HepG2 (cell line): ENCODE results near the gene BCL2L11. TPM values are rescaled to one million over a fixed set of nuclear protein-coding genes. Genes with fewer than 3 reads are reported as not detected.

Experiments used
- ATAC-seq: fragments of 200-7000 bp; cut with Tn5 transposase; 3 replicates; pipeline ENCODE4 v1.9.1; 2020; ENCODE audit warnings: mild to moderate bottlenecking, moderate library complexity
- BruUV-seq: library from RNA; stranded (reverse); fragments of 400-500 nt; replicated peaks from 2 replicates; lab custom pipeline; 2021; lab: Mats Ljungman, UMichigan
- CTCF ChIA-PET: fragments of 300-600 bp; formaldehyde crosslinking; extraction: SDS; loops from one replicate; lab custom pipeline; 2021; ENCODE audit warnings: low total read pairs, inconsistent platforms, low intra/inter-chr PET ratio; lab: Yijun Ruan, JAX
- POLR2A ChIA-PET: fragments of 350-600 bp; sonication (Branson Sonifier 250); formaldehyde crosslinking; loops from one replicate; lab custom pipeline; 2020; ENCODE audit warnings: antibody characterized with exemption, inconsistent platforms; lab: Yijun Ruan, JAX
- DNase-seq: peaks from one replicate; pipeline ENCODE4 v3.0.0-alpha.2; 2015; ENCODE audit warnings: low spot score
- FAIRE-seq: peaks from 3 replicates; lab custom pipeline; 2011; peaks lifted over from hg19 to GRCh38; lab: Jason Lieb, UNC
- H2AFZ ChIP-seq: one replicate; pipeline ENCODE4 v1.6.1; 2011; ENCODE audit warnings: low read length, inconsistent platforms
- H3K27ac ChIP-seq: fragments of 300-600 bp; 3 replicates; pipeline ENCODE4 v1.8.0; 2011; ENCODE audit warnings: mixed run types, mild to moderate bottlenecking, mixed read lengths, low read length, inconsistent platforms; ENCODE audit not compliant: insufficient read depth; ENCODE audit errors: extremely low read length
- H3K27me3 ChIP-seq, 2 experiments: fragments of 200-600 bp in 1 of 2; 2 replicates in 1 of 2; 3 replicates in 1 of 2; pipeline versions ENCODE4 v1.6.0 to v1.8.0; 2011; ENCODE audit warnings: low read length in 2 of 2, mild to moderate bottlenecking in 2 of 2, moderate library complexity in 2 of 2, inconsistent platforms in 1 of 2; ENCODE audit not compliant: insufficient read depth in 2 of 2, control insufficient read depth in 1 of 2
- H3K36me3 ChIP-seq, 2 experiments: fragments of 200-600 bp in 1 of 2; replicated peaks in 1 of 2; 2 replicates in 1 of 2; 3 replicates in 1 of 2; pipeline versions ENCODE4 v1.5.1 to v1.8.0; 2011; ENCODE audit warnings: low read length in 2 of 2, inconsistent platforms in 1 of 2; ENCODE audit not compliant: insufficient read depth in 2 of 2, control insufficient read depth in 1 of 2
- H3K4me1 ChIP-seq: 2 replicates; pipeline ENCODE4 v1.5.1; 2012; ENCODE audit warnings: low read length, inconsistent platforms; ENCODE audit not compliant: insufficient read depth
- H3K4me2 ChIP-seq: 2 replicates; pipeline ENCODE4 v1.6.0; 2011; ENCODE audit warnings: low read depth, low read length, inconsistent platforms
- H3K4me3 ChIP-seq, 3 experiments: fragments of 200-600 bp in 1 of 3; sonication (generic), shearing (Covaris generic) in 1 of 3; replicated peaks in 1 of 3; 2 replicates each; pipeline ENCODE4 v1.5.1; 2011 to 2016; ENCODE audit warnings: low read length in 3 of 3, inconsistent platforms in 2 of 3, low read depth in 2 of 3, mild to moderate bottlenecking in 2 of 3, control low read depth in 1 of 3, mixed read lengths in 1 of 3; ENCODE audit not compliant: insufficient read depth in 1 of 3
- H3K79me2 ChIP-seq: one replicate; pipeline ENCODE4 v1.6.1; 2011; ENCODE audit warnings: low read length, inconsistent platforms; ENCODE audit not compliant: insufficient read depth
- H3K9ac ChIP-seq: 2 replicates; pipeline ENCODE4 v1.6.0; 2011; ENCODE audit warnings: mild to moderate bottlenecking, low read depth, low read length, inconsistent platforms; ENCODE audit not compliant: insufficient read depth
- H3K9me3 ChIP-seq: 2 replicates; pipeline ENCODE4 v1.5.1; 2012; ENCODE audit warnings: mild to moderate bottlenecking, low read length
- H4K20me1 ChIP-seq: 2 replicates; pipeline ENCODE4 v1.6.0; 2011; ENCODE audit warnings: inconsistent platforms, mild to moderate bottlenecking, low read length, moderate library complexity; ENCODE audit not compliant: insufficient read depth
- ARID2 ChIP-seq: sonication (generic); formaldehyde crosslinking; IDR thresholded peaks from 2 replicates; pipeline ENCODE4 v1.8.1; 2022; ENCODE audit warnings: mild to moderate bottlenecking, missing genetic modification reagents, borderline replicate concordance
- ARNT2 ChIP-seq: sonication (generic); formaldehyde crosslinking; IDR thresholded peaks from 2 replicates; pipeline ENCODE4 v1.8.0; 2022; ENCODE audit warnings: mild to moderate bottlenecking, low read depth, missing genetic modification reagents, moderate library complexity
- DNMT1 ChIP-seq: sonication (generic); formaldehyde crosslinking; IDR thresholded peaks from 2 replicates; pipeline ENCODE4 v1.5.1; 2020; ENCODE audit warnings: mild to moderate bottlenecking, missing genetic modification reagents
- IRF1 ChIP-seq: sonication (generic); formaldehyde crosslinking; IDR thresholded peaks from 2 replicates; pipeline ENCODE4 v1.4.0; 2020; ENCODE audit warnings: low read depth, mild to moderate bottlenecking, missing genetic modification reagents
- IRX3 ChIP-seq: sonication (generic); formaldehyde crosslinking; IDR thresholded peaks from 2 replicates; pipeline ENCODE4 v1.8.1; 2023; ENCODE audit warnings: mild to moderate bottlenecking, low read depth, missing genetic modification reagents, borderline replicate concordance
- NCOA2 ChIP-seq: sonication (generic); formaldehyde crosslinking; IDR thresholded peaks from 2 replicates; pipeline ENCODE4 v1.8.0; 2022; ENCODE audit warnings: inconsistent platforms
- RBM22 ChIP-seq: fragments of 200-400 bp; formaldehyde crosslinking; optimal IDR thresholded peaks from 2 replicates; pipeline ENCODE3; 2017; ENCODE audit warnings: mild to moderate bottlenecking, low read length, moderate library complexity
- TBP ChIP-seq: sonication (generic); formaldehyde crosslinking; IDR thresholded peaks from 2 replicates; pipeline ENCODE4 v1.5.0; 2020; ENCODE audit warnings: missing genetic modification reagents
- THYN1 ChIP-seq: sonication (generic); formaldehyde crosslinking; IDR thresholded peaks from 2 replicates; pipeline ENCODE4 v1.8.1; 2023; ENCODE audit warnings: low read depth, mild to moderate bottlenecking, moderate library complexity, missing genetic modification reagents, borderline replicate concordance
- ZNF17 ChIP-seq: sonication (generic); formaldehyde crosslinking; IDR thresholded peaks from 2 replicates; pipeline ENCODE4 v1.5.0; 2020; ENCODE audit warnings: mild to moderate bottlenecking, missing genetic modification reagents
- ZNF329 ChIP-seq: sonication (generic); formaldehyde crosslinking; IDR thresholded peaks from 2 replicates; pipeline ENCODE4 v1.9.0; 2021; ENCODE audit warnings: low read depth, mild to moderate bottlenecking, missing genetic modification reagents
- ZNF33A ChIP-seq: sonication (generic); formaldehyde crosslinking; IDR thresholded peaks from 2 replicates; pipeline ENCODE4 v1.5.1; 2020; ENCODE audit warnings: missing genetic modification reagents, mild to moderate bottlenecking, moderate library complexity, borderline replicate concordance
- ZNF441 ChIP-seq: sonication (generic); formaldehyde crosslinking; IDR thresholded peaks from 2 replicates; pipeline ENCODE4 v1.7.0; 2021; ENCODE audit warnings: missing genetic modification reagents, borderline replicate concordance
- ZNF576 ChIP-seq: sonication (generic); formaldehyde crosslinking; IDR thresholded peaks from 2 replicates; pipeline ENCODE4 v1.4.0; 2020; ENCODE audit warnings: mild to moderate bottlenecking, missing genetic modification reagents
- ZNF580 ChIP-seq: IDR thresholded peaks from 2 replicates; pipeline ENCODE4 v1.6.1; 2016; ENCODE audit warnings: low read depth, borderline replicate concordance
- ZNF616 ChIP-seq: sonication (generic); formaldehyde crosslinking; IDR thresholded peaks from 2 replicates; pipeline ENCODE4 v1.5.0; 2020; ENCODE audit warnings: low read depth, mild to moderate bottlenecking, missing genetic modification reagents
- ZNF816 ChIP-seq: sonication (generic); formaldehyde crosslinking; IDR thresholded peaks from 2 replicates; pipeline ENCODE4 v1.8.0; 2022; ENCODE audit warnings: missing genetic modification reagents, mild to moderate bottlenecking, borderline replicate concordance
- WGBS: methylation state at CpG from one replicate; pipeline ENCODE4 v1.1.6; 2017; ENCODE audit warnings: low lambda C conversion rate; 5-methylcytosine and 5-hydroxymethylcytosine counted together
- in situ Hi-C: cut with HindIII; loops from 2 replicates; pipeline ENCODE4 v1.10.0; 2017; ENCODE audit warnings: low pct_unique_long_range_greater_than_20kb; ENCODE audit not compliant: extremely low pct_ligation_motif_present
- intact Hi-C: fragments of 100-400 bp; cut with micrococcal nuclease; formaldehyde crosslinking; loops from one replicate; pipeline ENCODE4 v1.10.0; 2022; ENCODE audit not compliant: unreplicated experiment
- polyA plus RNA-seq, 8 experiments: library from polyadenylated mRNA; depleted of rRNA in 3 of 8; stranded (reverse) in 7 of 8; unstranded in 1 of 8; fragments of >200 nt; fragmentation: Illumina TruSeq in 4 of 8; extraction: Trizol in 4 of 8; gene quantifications; 2 replicates each; pipeline versions ENCODE4 v1.2.1 to v1.2.3, GENCODE V29; 2011 to 2016; ENCODE audit warnings: low read depth in 4 of 8, missing spikeins in 1 of 8, mixed read lengths in 1 of 8; ENCODE audit not compliant: insufficient read depth in 1 of 8
- total RNA-seq, 5 experiments: library from RNA; depleted of rRNA; stranded (reverse); fragments of >200 nt; fragmentation: Illumina TruSeq; extraction: Trizol; gene quantifications; 2 replicates each; pipeline ENCODE4 v1.2.3, GENCODE V29; 2016; ENCODE audit warnings: low read depth in 1 of 5

Gene BCL2L11
- total and polyA plus RNA-seq, 2 of the 13 experiments (the other 11 are each of a cell fraction or from before 2014, with no cell fraction given), result 6.1 to 9.7 TPM

- DNase-seq, result no peak
- 96% methylated on average over 3 of the region's 3 CpGs for WGBS
- Histone ChIP-seq H2AFZ (no peak overlapping the region), H3K27me3 (no peaks in the 10 kb centered on the region), H3K27ac (no peak overlapping the region), H3K79me2 (peaks cover 30% of the 10 kb centered on the region), H4K20me1 (no peaks in the 10 kb centered on the region), H3K4me3 (no peak overlapping the region), H3K9ac (no peak overlapping the region), H3K36me3 (peaks cover 27 to 80% of the 10 kb centered on the region in 2 experiments), H3K4me2 (no peak overlapping the region), H3K4me1 (peaks cover 36% of the 10 kb centered on the region), H3K9me3 (no peaks in the 10 kb centered on the region)
- TF ChIP-seq ZNF576 (CRISPR knock-in tag) (no peak), RBM22 (no peak), NCOA2 (CRISPR knock-in tag) (no peak), ZNF816 (CRISPR knock-in tag) (no peak), ZNF17 (CRISPR knock-in tag) (no peak), ZNF33A (CRISPR knock-in tag) (no peak), THYN1 (CRISPR knock-in tag) (no peak), IRX3 (no peak), ZNF441 (CRISPR knock-in tag) (no peak), TBP (CRISPR knock-in tag) (no peak), ZNF580 (CRISPR knock-in tag) (no peak), IRF1 (CRISPR knock-in tag) (no peak), ZNF616 (CRISPR knock-in tag) (no peak), ARNT2 (no peak), DNMT1 (CRISPR knock-in tag) (no peak), ZNF329 (CRISPR knock-in tag) (no peak), ARID2 (CRISPR knock-in tag) (no peak)
- ChIA-PET POLR2A (no interaction called here), CTCF (no interaction called here)
- in situ Hi-C loops, result no loop called here
- intact Hi-C loops, result no loop called here
- no peak for FAIRE-seq
- no TSS peak for BruUV-seq
- no peak for ATAC-seq
Observed at GRCh38 chr2:111160758-111161157, 40.0 kb downstream of the BCL2L11 start.
